Vagina (tissue), 2 donors: ENCODE results near the gene CYP19A1.

Experiments used
- CTCF ChIP-seq, 3 experiments: fragments of 450-650 bp in 2 of 3; fragments of 200-600 bp in 1 of 3; sonication (generic) in 1 of 3; IDR thresholded peaks; one replicate each; pipeline ENCODE4 v1.5.1; 2017 to 2019; ENCODE audit warnings: antibody characterized with exemption in 3 of 3, mild to moderate bottlenecking in 2 of 3, moderate library complexity in 2 of 3
- POLR2A ChIP-seq, 2 donors: fragments of 450-650 bp; IDR thresholded peaks; one replicate each; pipeline ENCODE4 v1.6.1; 2017; ENCODE audit warnings: antibody characterized with exemption in 2 of 2, mild to moderate bottlenecking in 2 of 2, moderate library complexity in 2 of 2

GRCh38 chr15:51322621-51323296, 15.6 kb downstream of the CYP19A1 start:
- TF ChIP-seq CTCF (IDR thresholded peaks at IDR 0.05) (no peak), POLR2A (IDR thresholded peaks at IDR 0.05) (no peak)
